Stomach (tissue), 4 donors: ENCODE measurements around the gene SLC27A3.

ENCODE experiments used
- CTCF ChIP-seq, 7 experiments: fragments of 450-650 bp in 4 of 7; fragments of 200-600 bp in 3 of 7; sonication (generic) in 3 of 7; IDR thresholded peaks; one replicate each; pipeline ENCODE4 v1.5.1; 2016 to 2019; ENCODE audit warnings: antibody characterized with exemption in 7 of 7, control low read depth in 2 of 7, mild to moderate bottlenecking in 1 of 7
- EP300 ChIP-seq: sonication (generic); formaldehyde crosslinking; IDR thresholded peaks from one replicate; pipeline ENCODE4 v1.6.1; 2017; ENCODE audit warnings: antibody characterized with exemption

- TF ChIP-seq CTCF (IDR thresholded peaks at IDR 0.05) (no peak), EP300 (no peak)
These were observed 28.9 kb downstream of the SLC27A3 start for GRCh38 chr1:153804112-153804511.
